Neutrophil (primary cell): ENCODE data around the gene DST.

Source experiments
- H3K27ac ChIP-seq: fragments of 200-600 bp; sonication (generic); 2 replicates; pipeline ENCODE4 v1.5.1; 2016; ENCODE audit warnings: mild to moderate bottlenecking, moderate library complexity
- H3K27me3 ChIP-seq: fragments of 200-600 bp; sonication (generic); 2 replicates; pipeline ENCODE4 v1.6.0; 2016; ENCODE audit warnings: mild to moderate bottlenecking
- H3K36me3 ChIP-seq: fragments of 200-600 bp; sonication (generic); 2 replicates; pipeline ENCODE4 v1.5.1; 2017
- H3K4me1 ChIP-seq, 2 experiments: fragments of 200-600 bp in 1 of 2; sonication (generic) in 1 of 2; 1 replicate in 1 of 2; 2 replicates in 1 of 2; pipeline versions ENCODE4 v1.5.1 to v1.6.1; 2013 to 2016; ENCODE audit warnings: low read depth in 1 of 2, low read length in 1 of 2, mild to moderate bottlenecking in 1 of 2, moderate library complexity in 1 of 2; ENCODE audit not compliant: control insufficient read depth in 1 of 2, insufficient read depth in 1 of 2
- H3K4me3 ChIP-seq, 2 experiments: fragments of 200-600 bp in 1 of 2; sonication (generic) in 1 of 2; 1 replicate in 1 of 2; 2 replicates in 1 of 2; pipeline ENCODE4 v1.5.1; 2013 to 2016; ENCODE audit warnings: low read depth in 1 of 2, low read length in 1 of 2, mild to moderate bottlenecking in 1 of 2, moderate library complexity in 1 of 2
- H3K9me3 ChIP-seq: fragments of 200-600 bp; sonication (generic); 2 replicates; pipeline ENCODE4 v1.5.1; 2016
- TF ChIP-seq, protein P1 (sequence below): fragments of 200-600 bp; sonication (generic); IDR thresholded peaks from 2 replicates; pipeline ENCODE4 v1.5.1; 2016; ENCODE audit warnings: antibody characterized with exemption

DST gene

GRCh38 chr6:56582236-56582635, 60.5 kb downstream of the DST start:
- H3K4me3 ChIP-seq = no peak overlapping the region
- TF ChIP-seq, protein P1, sequence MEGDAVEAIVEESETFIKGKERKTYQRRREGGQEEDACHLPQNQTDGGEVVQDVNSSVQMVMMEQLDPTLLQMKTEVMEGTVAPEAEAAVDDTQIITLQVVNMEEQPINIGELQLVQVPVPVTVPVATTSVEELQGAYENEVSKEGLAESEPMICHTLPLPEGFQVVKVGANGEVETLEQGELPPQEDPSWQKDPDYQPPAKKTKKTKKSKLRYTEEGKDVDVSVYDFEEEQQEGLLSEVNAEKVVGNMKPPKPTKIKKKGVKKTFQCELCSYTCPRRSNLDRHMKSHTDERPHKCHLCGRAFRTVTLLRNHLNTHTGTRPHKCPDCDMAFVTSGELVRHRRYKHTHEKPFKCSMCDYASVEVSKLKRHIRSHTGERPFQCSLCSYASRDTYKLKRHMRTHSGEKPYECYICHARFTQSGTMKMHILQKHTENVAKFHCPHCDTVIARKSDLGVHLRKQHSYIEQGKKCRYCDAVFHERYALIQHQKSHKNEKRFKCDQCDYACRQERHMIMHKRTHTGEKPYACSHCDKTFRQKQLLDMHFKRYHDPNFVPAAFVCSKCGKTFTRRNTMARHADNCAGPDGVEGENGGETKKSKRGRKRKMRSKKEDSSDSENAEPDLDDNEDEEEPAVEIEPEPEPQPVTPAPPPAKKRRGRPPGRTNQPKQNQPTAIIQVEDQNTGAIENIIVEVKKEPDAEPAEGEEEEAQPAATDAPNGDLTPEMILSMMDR = no peak

GRCh38 chr6:56581296-56581925, 61.3 kb downstream of the DST start:
- Histone ChIP-seq H3K4me1 (no peaks in the 10 kb centered on the region), H3K9me3 (no peaks in the 10 kb centered on the region), H3K27ac (no peak overlapping the region), H3K36me3 (no peaks in the 10 kb centered on the region), H3K4me3 (no peak overlapping the region), H3K27me3 (no peaks in the 10 kb centered on the region)
- TF ChIP-seq, protein P1 = no peak

More at GRCh38 chr6:56582236-56582635, 60.5 kb downstream of the DST start:
- Histone ChIP-seq H3K27ac (no peak overlapping the region), H3K36me3 (no peaks in the 10 kb centered on the region), H3K9me3 (no peaks in the 10 kb centered on the region), H3K27me3 (no peaks in the 10 kb centered on the region), H3K4me1 (no peaks in the 10 kb centered on the region)

DNA sequence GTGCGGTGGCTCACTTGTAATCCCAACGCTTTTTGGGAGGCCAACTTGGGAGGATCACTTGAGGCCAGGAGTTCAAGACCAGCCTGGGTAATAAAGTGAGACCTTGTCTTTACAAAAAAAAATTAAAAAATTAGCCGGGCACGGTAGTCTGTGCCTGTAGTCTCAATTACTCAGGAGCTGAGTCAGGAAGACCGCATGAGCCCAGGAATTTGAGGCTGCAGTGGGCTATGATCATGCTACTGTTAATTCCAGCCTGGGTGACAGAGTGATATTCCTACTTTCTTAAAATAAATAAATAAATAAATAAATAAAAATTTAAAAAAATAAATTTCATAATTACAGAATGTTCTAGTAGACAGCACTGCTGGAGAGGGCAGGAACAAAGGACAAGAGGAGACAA, 62.4 kb downstream of the DST start:
- TF ChIP-seq, protein P1 = no peak
- Histone ChIP-seq H3K9me3 (no peaks in the 10 kb centered on the region), H3K36me3 (no peaks in the 10 kb centered on the region), H3K4me3 (no peak overlapping the region), H3K27ac (no peak overlapping the region), H3K4me1 (no peaks in the 10 kb centered on the region), H3K27me3 (no peaks in the 10 kb centered on the region)

DNA sequence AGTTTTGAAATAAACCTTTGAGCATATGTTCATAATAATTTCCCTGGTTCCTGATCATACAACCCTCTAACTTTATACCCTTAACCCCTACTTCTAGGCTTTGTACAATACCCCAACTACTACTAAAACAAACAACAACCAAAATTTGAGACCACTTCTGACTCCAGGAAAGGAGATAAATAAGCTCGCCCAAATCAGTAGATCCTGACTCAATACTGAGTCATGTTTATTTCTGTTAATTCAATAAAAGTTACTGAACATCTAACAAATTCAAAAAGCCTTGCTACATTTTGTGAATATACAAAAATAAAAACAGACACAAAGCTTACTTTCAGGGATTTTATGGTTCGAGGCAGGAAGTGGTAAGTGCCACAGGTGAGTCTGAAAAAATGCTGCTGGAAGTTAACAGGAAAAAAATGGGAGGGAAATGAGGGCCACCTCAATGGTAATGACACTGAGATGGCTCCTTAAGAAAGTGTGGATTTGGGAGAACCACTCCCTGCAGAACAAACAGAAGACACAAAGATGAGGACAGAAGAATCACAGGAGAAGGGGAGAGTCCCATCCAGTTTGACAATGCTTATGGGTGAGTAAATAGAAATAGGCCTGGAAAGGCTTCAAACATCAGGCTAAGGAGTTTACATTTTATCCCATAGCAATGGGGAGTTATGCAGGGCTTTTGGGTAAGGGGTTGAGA, 63.4 kb downstream of the DST start:
- Histone ChIP-seq H3K27ac (no peak overlapping the region), H3K9me3 (no peaks in the 10 kb centered on the region)

DNA sequence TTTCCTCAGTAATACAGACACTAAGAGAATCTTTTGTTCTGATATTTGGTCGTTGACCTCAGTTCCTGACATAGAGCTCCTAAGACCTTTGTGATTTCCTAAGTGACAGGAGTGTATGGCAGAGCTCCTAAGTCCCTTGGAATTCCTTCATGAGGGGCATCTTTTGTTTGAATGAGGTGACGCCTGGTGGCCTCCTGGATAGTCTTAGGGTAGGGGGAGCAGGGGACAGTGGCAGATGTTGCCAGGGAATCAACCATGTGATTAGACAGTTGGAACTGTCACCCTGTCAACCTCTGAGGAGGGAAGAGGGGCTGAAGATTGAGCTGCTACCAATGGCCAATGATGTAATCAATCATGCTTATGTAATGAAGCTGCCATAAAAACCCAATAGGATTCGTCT, 67.0 kb downstream of the DST start:
- no peak overlapping the region for H3K4me3 ChIP-seq
- no peaks in the 10 kb centered on the region for H3K36me3 ChIP-seq
- H3K4me1 ChIP-seq = no peaks in the 10 kb centered on the region
- TF ChIP-seq, protein P1 = no peak
- H3K9me3 ChIP-seq = no peaks in the 10 kb centered on the region
- H3K27ac ChIP-seq = no peak overlapping the region
- H3K27me3 ChIP-seq = no peaks in the 10 kb centered on the region

More for the DNA sequence above, 63.4 kb downstream of the DST start:
- TF ChIP-seq, protein P1 = no peak
- Histone ChIP-seq H3K36me3 (no peaks in the 10 kb centered on the region), H3K4me3 (no peak overlapping the region), H3K27me3 (no peaks in the 10 kb centered on the region), H3K4me1 (no peaks in the 10 kb centered on the region)
